ENCODE results near the gene DGKE.

GRCh38 chr17:56903560-56903959 is 69.6 kb downstream of the DGKE start:
- no peak for TF ChIP-seq POLR2AphosphoS5 (IDR thresholded peaks at IDR 0.05)
- TF ChIP-seq, protein P1, sequence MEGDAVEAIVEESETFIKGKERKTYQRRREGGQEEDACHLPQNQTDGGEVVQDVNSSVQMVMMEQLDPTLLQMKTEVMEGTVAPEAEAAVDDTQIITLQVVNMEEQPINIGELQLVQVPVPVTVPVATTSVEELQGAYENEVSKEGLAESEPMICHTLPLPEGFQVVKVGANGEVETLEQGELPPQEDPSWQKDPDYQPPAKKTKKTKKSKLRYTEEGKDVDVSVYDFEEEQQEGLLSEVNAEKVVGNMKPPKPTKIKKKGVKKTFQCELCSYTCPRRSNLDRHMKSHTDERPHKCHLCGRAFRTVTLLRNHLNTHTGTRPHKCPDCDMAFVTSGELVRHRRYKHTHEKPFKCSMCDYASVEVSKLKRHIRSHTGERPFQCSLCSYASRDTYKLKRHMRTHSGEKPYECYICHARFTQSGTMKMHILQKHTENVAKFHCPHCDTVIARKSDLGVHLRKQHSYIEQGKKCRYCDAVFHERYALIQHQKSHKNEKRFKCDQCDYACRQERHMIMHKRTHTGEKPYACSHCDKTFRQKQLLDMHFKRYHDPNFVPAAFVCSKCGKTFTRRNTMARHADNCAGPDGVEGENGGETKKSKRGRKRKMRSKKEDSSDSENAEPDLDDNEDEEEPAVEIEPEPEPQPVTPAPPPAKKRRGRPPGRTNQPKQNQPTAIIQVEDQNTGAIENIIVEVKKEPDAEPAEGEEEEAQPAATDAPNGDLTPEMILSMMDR (IDR thresholded peaks at IDR 0.05), result no peak
